Liver (tissue), 9 donors: Measurements from ENCODE around the gene NDOR1. TPM values are rescaled to one million over a fixed set of nuclear protein-coding genes. Genes with fewer than 3 reads are reported as not detected.

Source experiments
- DNase-seq: peaks from one replicate; pipeline ENCODE4 v3.0.0-alpha.2; 2017; ENCODE audit warnings: low spot score
- H3K27ac ChIP-seq, 2 donors: one replicate each; pipeline ENCODE4 v1.7.0; 2013; ENCODE audit warnings: inconsistent platforms in 2 of 2, low read length in 2 of 2, control low read depth in 1 of 2, low read depth in 1 of 2, mild to moderate bottlenecking in 1 of 2
- H3K27me3 ChIP-seq, 4 donors: one replicate each; pipeline versions ENCODE4 v1.6.1 to v1.7.0; 2013; ENCODE audit warnings: low read length in 3 of 4, inconsistent platforms in 1 of 4, mild to moderate bottlenecking in 1 of 4, moderate library complexity in 1 of 4; ENCODE audit not compliant: control insufficient read depth in 4 of 4, insufficient read depth in 4 of 4
- H3K36me3 ChIP-seq, 4 donors: one replicate each; pipeline versions ENCODE4 v1.6.1 to v1.7.0; 2013; ENCODE audit warnings: low read length in 3 of 4, mild to moderate bottlenecking in 3 of 4, low read depth in 1 of 4, moderate library complexity in 1 of 4; ENCODE audit not compliant: control insufficient read depth in 4 of 4, insufficient read depth in 3 of 4
- H3K4me1 ChIP-seq, 4 donors: one replicate each; pipeline versions ENCODE4 v1.6.1 to v1.7.0; 2013; ENCODE audit warnings: low read length in 3 of 4, mild to moderate bottlenecking in 3 of 4, moderate library complexity in 1 of 4; ENCODE audit not compliant: control insufficient read depth in 4 of 4, insufficient read depth in 4 of 4
- H3K4me3 ChIP-seq, 3 donors: one replicate each; pipeline versions ENCODE4 v1.6.1 to v1.7.0; 2013; ENCODE audit warnings: low read length in 3 of 3, control low read depth in 1 of 3, low read depth in 1 of 3, mild to moderate bottlenecking in 1 of 3
- H3K9ac ChIP-seq, 2 donors: one replicate each; pipeline ENCODE4 v1.7.0; 2013; ENCODE audit warnings: low read length in 2 of 2, mild to moderate bottlenecking in 2 of 2, moderate library complexity in 2 of 2, control low read depth in 1 of 2, low read depth in 1 of 2
- H3K9me3 ChIP-seq, 4 donors: one replicate each; pipeline versions ENCODE4 v1.6.1 to v1.7.0; 2013; ENCODE audit warnings: low read length in 3 of 4; ENCODE audit not compliant: control insufficient read depth in 4 of 4
- EGR1 ChIP-seq, 2 donors: IDR thresholded peaks; 2 replicates each; pipeline ENCODE4 v1.6.1; 2016 to 2018; ENCODE audit warnings: antibody characterized with exemption in 2 of 2, low read depth in 2 of 2
- FOXA1 ChIP-seq: IDR thresholded peaks from 2 replicates; pipeline ENCODE4 v1.6.1; 2016; ENCODE audit warnings: antibody characterized with exemption
- FOXA2 ChIP-seq: IDR thresholded peaks from 2 replicates; pipeline ENCODE4 v1.6.1; 2016; ENCODE audit warnings: antibody characterized with exemption
- GABPA ChIP-seq, 2 donors: IDR thresholded peaks in 1 of 2; conservative IDR thresholded peaks in 1 of 2; 2 replicates each; pipeline ENCODE4 v1.6.1; 2016; ENCODE audit warnings: antibody characterized with exemption in 2 of 2, mild to moderate bottlenecking in 1 of 2, moderate library complexity in 1 of 2
- HNF4A ChIP-seq, 2 donors: conservative IDR thresholded peaks; 2 replicates each; pipeline ENCODE4 v1.6.1; 2016; ENCODE audit warnings: antibody characterized with exemption in 2 of 2, mild to moderate bottlenecking in 2 of 2
- HNF4G ChIP-seq: IDR thresholded peaks from 2 replicates; pipeline ENCODE4 v1.6.1; 2016; ENCODE audit warnings: antibody characterized with exemption
- JUND ChIP-seq, 2 donors: IDR thresholded peaks; 2 replicates each; pipeline ENCODE4 v1.6.1; 2016; ENCODE audit warnings: antibody characterized with exemption in 2 of 2
- NR2F2 ChIP-seq: IDR thresholded peaks from 2 replicates; pipeline ENCODE4 v1.6.1; 2016; ENCODE audit warnings: antibody characterized with exemption
- RAD21 ChIP-seq, 2 donors: IDR thresholded peaks; 2 replicates each; pipeline ENCODE4 v1.6.1; 2016; ENCODE audit warnings: antibody characterized with exemption in 2 of 2, mild to moderate bottlenecking in 2 of 2
- RXRA ChIP-seq, 2 donors: IDR thresholded peaks; 2 replicates each; pipeline ENCODE4 v1.6.1; 2017 to 2018; ENCODE audit warnings: antibody characterized with exemption in 2 of 2, mild to moderate bottlenecking in 1 of 2
- SP1 ChIP-seq: IDR thresholded peaks from 2 replicates; pipeline ENCODE4 v1.6.1; 2018; ENCODE audit warnings: antibody characterized with exemption, mild to moderate bottlenecking
- TAF1 ChIP-seq: conservative IDR thresholded peaks from 2 replicates; pipeline ENCODE4 v1.6.1; 2016; ENCODE audit warnings: antibody characterized with exemption, mild to moderate bottlenecking
- YY1 ChIP-seq: IDR thresholded peaks from 2 replicates; pipeline ENCODE4 v1.6.1; 2016; ENCODE audit warnings: antibody characterized with exemption, mild to moderate bottlenecking
- WGBS: extraction: QIAGEN DNeasy Blood & Tissue Kit; methylation state at CpG from one replicate; pipeline ENCODE4 v1.1.7; 2013; 5-methylcytosine and 5-hydroxymethylcytosine counted together
- polyA plus RNA-seq, 2 donors: library from polyadenylated mRNA; stranded (reverse) in 1 of 2; unstranded in 1 of 2; fragments of 200-250 nt in 1 of 2; fragments of >200 nt in 1 of 2; fragmentation: Nextera tagmentation in 1 of 2; extraction: Ambion mirVana in 1 of 2; gene quantifications; one replicate each; pipeline versions ENCODE4 v1.2.1 to v1.2.3, GENCODE V29; 2013 to 2015
- total RNA-seq, 2 donors: library from RNA; depleted of rRNA; stranded (reverse); fragments of >200 nt; gene quantifications; one replicate each; pipeline ENCODE4 v1.2.3, GENCODE V29; 2014
- TF ChIP-seq, protein P1 (sequence below): IDR thresholded peaks from 2 replicates; pipeline ENCODE4 v1.6.1; 2016; ENCODE audit warnings: antibody characterized with exemption
- TF ChIP-seq, protein P2 (sequence below): IDR thresholded peaks from 2 replicates; pipeline ENCODE4 v1.6.1; 2016; ENCODE audit warnings: antibody characterized with exemption
- TF ChIP-seq, protein P3 (sequence below): IDR thresholded peaks from 2 replicates; pipeline ENCODE4 v1.6.1; 2016; ENCODE audit warnings: antibody characterized with exemption, mild to moderate bottlenecking
- TF ChIP-seq, protein P4 (sequence below): IDR thresholded peaks from 2 replicates; pipeline ENCODE4 v1.6.1; 2016; ENCODE audit warnings: antibody characterized with exemption
- TF ChIP-seq, protein P5 (sequence below): fragments of 150-350 bp; IDR thresholded peaks from 2 replicates; pipeline ENCODE4 v1.5.1; 2017; ENCODE audit warnings: improper control_type of control experiment, low read depth, low read length; ENCODE audit not compliant: missing input control
- donor health status: healthy.
- donor health status: healthy.
- donor health status: healthy.
- donor health status: healthy.
- donor health status: healthy.

The NDOR1 gene
- total and polyA plus RNA-seq, 4 donors, result 2.5 to 4.7 (median 3.2) TPM

DNA sequence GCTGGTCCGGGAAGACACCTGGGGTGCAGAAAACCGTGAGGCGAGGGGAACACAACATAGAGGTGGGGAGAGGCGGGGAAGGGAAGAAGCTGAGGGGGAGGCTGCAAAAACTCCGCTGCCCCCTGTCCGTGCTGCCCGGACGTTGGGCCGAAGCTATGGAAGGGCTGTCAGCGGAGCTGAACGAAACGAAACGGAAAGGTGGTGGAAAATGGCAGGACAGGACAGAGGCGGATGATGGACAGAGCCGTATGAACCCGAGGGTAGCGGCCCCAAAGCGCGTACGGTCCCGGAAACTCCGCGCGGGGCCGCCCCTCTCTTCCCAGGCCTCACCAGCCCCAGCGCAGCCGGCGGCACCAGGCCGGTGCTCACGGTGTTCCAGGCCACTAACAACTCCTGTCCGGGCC is 17.4 kb upstream of the NDOR1 start:
- no peak for DNase-seq
- H3K9ac ChIP-seq, result peak overlapping the region; percentile 64 to 76
- no peaks in the 10 kb centered on the region for H3K27me3 ChIP-seq
- 0% methylated on average over 31 of the region's 31 CpGs for whole genome bisulfite sequencing
- H3K36me3 ChIP-seq, result peaks cover 9 to 44% (median 11%) of the 10 kb centered on the region in 4 donors
- peak overlapping the region; percentile 90 to 92 for H3K27ac ChIP-seq
- H3K9me3 ChIP-seq, result no peaks in the 10 kb centered on the region
- no peak for TF ChIP-seq YY1
- no peak for TF ChIP-seq RXRA (IDR thresholded peaks at IDR 0.05)
- no peak for TF ChIP-seq RAD21 (IDR thresholded peaks at IDR 0.05)
- TF ChIP-seq, protein P1, sequence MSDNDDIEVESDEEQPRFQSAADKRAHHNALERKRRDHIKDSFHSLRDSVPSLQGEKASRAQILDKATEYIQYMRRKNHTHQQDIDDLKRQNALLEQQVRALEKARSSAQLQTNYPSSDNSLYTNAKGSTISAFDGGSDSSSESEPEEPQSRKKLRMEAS, result no peak
- no peak for TF ChIP-seq HNF4G
- TF ChIP-seq FOXA1, result no peak
- TF ChIP-seq TAF1, result no peak
- TF ChIP-seq, protein P2, sequence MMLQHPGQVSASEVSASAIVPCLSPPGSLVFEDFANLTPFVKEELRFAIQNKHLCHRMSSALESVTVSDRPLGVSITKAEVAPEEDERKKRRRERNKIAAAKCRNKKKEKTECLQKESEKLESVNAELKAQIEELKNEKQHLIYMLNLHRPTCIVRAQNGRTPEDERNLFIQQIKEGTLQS, result no peak
- TF ChIP-seq HNF4A (conservative IDR thresholded peaks at IDR 0.05), result no peak
- no peak for TF ChIP-seq FOXA2
- TF ChIP-seq GABPA (IDR thresholded peaks at IDR 0.05 in 1 of 2, conservative IDR thresholded peaks at IDR 0.05 in 1 of 2), result no peak
- TF ChIP-seq NR2F2, result no peak
- TF ChIP-seq JUND (IDR thresholded peaks at IDR 0.05), result no peak
- TF ChIP-seq EGR1 (IDR thresholded peaks at IDR 0.05; ENCODE audit: low read depth in 2 of 2), result no peak
- TF ChIP-seq, protein P3, sequence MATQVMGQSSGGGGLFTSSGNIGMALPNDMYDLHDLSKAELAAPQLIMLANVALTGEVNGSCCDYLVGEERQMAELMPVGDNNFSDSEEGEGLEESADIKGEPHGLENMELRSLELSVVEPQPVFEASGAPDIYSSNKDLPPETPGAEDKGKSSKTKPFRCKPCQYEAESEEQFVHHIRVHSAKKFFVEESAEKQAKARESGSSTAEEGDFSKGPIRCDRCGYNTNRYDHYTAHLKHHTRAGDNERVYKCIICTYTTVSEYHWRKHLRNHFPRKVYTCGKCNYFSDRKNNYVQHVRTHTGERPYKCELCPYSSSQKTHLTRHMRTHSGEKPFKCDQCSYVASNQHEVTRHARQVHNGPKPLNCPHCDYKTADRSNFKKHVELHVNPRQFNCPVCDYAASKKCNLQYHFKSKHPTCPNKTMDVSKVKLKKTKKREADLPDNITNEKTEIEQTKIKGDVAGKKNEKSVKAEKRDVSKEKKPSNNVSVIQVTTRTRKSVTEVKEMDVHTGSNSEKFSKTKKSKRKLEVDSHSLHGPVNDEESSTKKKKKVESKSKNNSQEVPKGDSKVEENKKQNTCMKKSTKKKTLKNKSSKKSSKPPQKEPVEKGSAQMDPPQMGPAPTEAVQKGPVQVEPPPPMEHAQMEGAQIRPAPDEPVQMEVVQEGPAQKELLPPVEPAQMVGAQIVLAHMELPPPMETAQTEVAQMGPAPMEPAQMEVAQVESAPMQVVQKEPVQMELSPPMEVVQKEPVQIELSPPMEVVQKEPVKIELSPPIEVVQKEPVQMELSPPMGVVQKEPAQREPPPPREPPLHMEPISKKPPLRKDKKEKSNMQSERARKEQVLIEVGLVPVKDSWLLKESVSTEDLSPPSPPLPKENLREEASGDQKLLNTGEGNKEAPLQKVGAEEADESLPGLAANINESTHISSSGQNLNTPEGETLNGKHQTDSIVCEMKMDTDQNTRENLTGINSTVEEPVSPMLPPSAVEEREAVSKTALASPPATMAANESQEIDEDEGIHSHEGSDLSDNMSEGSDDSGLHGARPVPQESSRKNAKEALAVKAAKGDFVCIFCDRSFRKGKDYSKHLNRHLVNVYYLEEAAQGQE, result no peak
- TF ChIP-seq, protein P4, sequence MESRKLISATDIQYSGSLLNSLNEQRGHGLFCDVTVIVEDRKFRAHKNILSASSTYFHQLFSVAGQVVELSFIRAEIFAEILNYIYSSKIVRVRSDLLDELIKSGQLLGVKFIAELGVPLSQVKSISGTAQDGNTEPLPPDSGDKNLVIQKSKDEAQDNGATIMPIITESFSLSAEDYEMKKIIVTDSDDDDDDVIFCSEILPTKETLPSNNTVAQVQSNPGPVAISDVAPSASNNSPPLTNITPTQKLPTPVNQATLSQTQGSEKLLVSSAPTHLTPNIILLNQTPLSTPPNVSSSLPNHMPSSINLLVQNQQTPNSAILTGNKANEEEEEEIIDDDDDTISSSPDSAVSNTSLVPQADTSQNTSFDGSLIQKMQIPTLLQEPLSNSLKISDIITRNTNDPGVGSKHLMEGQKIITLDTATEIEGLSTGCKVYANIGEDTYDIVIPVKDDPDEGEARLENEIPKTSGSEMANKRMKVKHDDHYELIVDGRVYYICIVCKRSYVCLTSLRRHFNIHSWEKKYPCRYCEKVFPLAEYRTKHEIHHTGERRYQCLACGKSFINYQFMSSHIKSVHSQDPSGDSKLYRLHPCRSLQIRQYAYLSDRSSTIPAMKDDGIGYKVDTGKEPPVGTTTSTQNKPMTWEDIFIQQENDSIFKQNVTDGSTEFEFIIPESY, result no peak
- TF ChIP-seq, protein P5, sequence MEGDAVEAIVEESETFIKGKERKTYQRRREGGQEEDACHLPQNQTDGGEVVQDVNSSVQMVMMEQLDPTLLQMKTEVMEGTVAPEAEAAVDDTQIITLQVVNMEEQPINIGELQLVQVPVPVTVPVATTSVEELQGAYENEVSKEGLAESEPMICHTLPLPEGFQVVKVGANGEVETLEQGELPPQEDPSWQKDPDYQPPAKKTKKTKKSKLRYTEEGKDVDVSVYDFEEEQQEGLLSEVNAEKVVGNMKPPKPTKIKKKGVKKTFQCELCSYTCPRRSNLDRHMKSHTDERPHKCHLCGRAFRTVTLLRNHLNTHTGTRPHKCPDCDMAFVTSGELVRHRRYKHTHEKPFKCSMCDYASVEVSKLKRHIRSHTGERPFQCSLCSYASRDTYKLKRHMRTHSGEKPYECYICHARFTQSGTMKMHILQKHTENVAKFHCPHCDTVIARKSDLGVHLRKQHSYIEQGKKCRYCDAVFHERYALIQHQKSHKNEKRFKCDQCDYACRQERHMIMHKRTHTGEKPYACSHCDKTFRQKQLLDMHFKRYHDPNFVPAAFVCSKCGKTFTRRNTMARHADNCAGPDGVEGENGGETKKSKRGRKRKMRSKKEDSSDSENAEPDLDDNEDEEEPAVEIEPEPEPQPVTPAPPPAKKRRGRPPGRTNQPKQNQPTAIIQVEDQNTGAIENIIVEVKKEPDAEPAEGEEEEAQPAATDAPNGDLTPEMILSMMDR, result no peak
- TF ChIP-seq SP1, result no peak
- peak overlapping the region; percentile 74 to 92 (median 86) for H3K4me3 ChIP-seq
- peaks cover 19 to 50% (median 40%) of the 10 kb centered on the region in 4 donors for H3K4me1 ChIP-seq
